Measurements from ENCODE around the gene GNG14. TPM values are rescaled to one million over a fixed set of nuclear protein-coding genes. Genes with fewer than 3 reads are reported as not detected.

Gene GNG14
- total RNA-seq, 1 experiment from 2014 or later: not detected

DNA sequence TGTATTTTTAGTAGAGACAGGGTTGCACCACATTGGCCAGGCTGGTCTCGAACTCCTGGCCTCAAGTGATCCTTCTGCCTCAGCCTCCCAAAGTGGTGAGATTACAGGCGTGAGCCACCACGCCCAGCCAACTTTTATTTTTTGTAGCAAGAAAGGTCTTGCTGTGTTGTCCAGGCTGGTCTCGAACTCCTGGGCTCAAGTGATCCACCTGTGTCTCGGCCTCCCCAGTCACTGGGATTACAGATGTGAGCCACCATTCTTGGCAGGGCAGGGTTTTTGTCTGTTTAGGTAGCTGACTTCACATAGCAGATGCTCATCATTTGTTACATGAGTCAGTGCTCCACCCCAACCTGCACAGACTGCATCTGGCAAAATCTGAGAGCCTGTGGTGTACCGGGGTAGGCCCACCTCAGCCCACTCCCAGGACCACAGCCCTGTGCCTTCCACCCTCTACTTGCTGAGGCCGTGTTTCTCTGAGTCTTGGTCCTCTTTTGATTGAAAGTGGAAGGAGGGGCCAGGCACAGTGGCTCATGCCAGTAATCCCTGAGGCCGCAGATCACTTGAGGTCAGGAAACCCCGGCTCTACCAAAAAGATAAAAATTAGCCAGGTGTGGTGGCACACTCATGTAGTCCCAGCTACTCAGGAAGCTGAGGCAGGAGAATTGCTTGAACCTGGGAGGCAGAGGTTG is 40.1 kb downstream of the GNG14 start:
- CTCF ChIA-PET: interaction anchor here (1.6 kb wide), 1 partner anchor 28 kb away, joined by 3 read pairs; no protein-coding TSS in a partner anchor
- Histone ChIP-seq H3K36me3 (ENCODE audit: control insufficient read depth in 1 of 2, insufficient read depth in 2 of 2, low read length in 2 of 2) (peaks cover 33 to 34% of the 10 kb centered on the region in 2 experiments), H2AFZ (ENCODE audit: low read depth, low read length, poor library complexity, severe bottlenecking) (no peak overlapping the region), H3K4me3 (replicated peaks in 1 of 2; ENCODE audit: low read depth in 1 of 2, low read length in 2 of 2) (no peak overlapping the region), H4K20me1 (ENCODE audit: insufficient read depth) (peaks cover 7% of the 10 kb centered on the region; the same call in 1 of the 2 replicates), H3K9ac (ENCODE audit: low read length) (no peak overlapping the region), H3K27ac (ENCODE audit: low read depth, low read length) (no peak overlapping the region), H3K4me1 (ENCODE audit: control insufficient read depth in 1 of 2, insufficient read depth in 2 of 2, low read length in 2 of 2) (peaks cover 7 to 24% of the 10 kb centered on the region in 2 experiments), H3K79me2 (ENCODE audit: insufficient read depth, low read length) (peaks cover 44% of the 10 kb centered on the region), H3K27me3 (ENCODE audit: insufficient read depth, low read length) (no peaks in the 10 kb centered on the region), H3K4me2 (ENCODE audit: low read length) (no peak overlapping the region), H3K9me3 (ENCODE audit: control insufficient read depth in 1 of 2, insufficient read depth in 1 of 2, low read depth in 1 of 2, low read length in 2 of 2) (no peaks in the 10 kb centered on the region), H3K9me2 (ENCODE audit: insufficient read depth) (no peaks in the 10 kb centered on the region)
- POLR2A ChIA-PET: interaction anchor here (0.7 kb wide), 1 partner anchor 31 kb away, joined by 3 read pairs; no protein-coding TSS in a partner anchor
- no peak for ATAC-seq
- no peak for DNase-seq (ENCODE audit: low read depth, low spot score)
- BruUV-seq (replicated peaks): no TSS peak
- RAD21 ChIA-PET (ENCODE audit: low non-redundant PET in 1 of 2, low total read pairs in 2 of 2, uncharacterized antibody in 2 of 2, unreplicated experiment in 2 of 2): no interaction called here
- TF ChIP-seq JUND (IDR thresholded peaks at IDR 0.05) (no peak), POLR2A (IDR thresholded peaks at IDR 0.05; ENCODE audit: borderline replicate concordance, extremely low read depth, insufficient read depth, insufficient read length) (no peak), SIN3A (IDR thresholded peaks at IDR 0.05; ENCODE audit: low read depth) (no peak), RAD21 (IDR thresholded peaks at IDR 0.05; ENCODE audit: low read depth) (no peak)
- TF ChIP-seq, protein P1, sequence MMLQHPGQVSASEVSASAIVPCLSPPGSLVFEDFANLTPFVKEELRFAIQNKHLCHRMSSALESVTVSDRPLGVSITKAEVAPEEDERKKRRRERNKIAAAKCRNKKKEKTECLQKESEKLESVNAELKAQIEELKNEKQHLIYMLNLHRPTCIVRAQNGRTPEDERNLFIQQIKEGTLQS (IDR thresholded peaks at IDR 0.05): no peak
- TF ChIP-seq, protein P2, sequence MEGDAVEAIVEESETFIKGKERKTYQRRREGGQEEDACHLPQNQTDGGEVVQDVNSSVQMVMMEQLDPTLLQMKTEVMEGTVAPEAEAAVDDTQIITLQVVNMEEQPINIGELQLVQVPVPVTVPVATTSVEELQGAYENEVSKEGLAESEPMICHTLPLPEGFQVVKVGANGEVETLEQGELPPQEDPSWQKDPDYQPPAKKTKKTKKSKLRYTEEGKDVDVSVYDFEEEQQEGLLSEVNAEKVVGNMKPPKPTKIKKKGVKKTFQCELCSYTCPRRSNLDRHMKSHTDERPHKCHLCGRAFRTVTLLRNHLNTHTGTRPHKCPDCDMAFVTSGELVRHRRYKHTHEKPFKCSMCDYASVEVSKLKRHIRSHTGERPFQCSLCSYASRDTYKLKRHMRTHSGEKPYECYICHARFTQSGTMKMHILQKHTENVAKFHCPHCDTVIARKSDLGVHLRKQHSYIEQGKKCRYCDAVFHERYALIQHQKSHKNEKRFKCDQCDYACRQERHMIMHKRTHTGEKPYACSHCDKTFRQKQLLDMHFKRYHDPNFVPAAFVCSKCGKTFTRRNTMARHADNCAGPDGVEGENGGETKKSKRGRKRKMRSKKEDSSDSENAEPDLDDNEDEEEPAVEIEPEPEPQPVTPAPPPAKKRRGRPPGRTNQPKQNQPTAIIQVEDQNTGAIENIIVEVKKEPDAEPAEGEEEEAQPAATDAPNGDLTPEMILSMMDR (IDR thresholded peaks at IDR 0.05 in 2 of 3, conservative IDR thresholded peaks at IDR 0.05 in 1 of 3; ENCODE audit: borderline replicate concordance in 1 of 3, insufficient read depth in 1 of 3, low read depth in 2 of 3, low read length in 2 of 3): no peak
- intact Hi-C loops (cut with micrococcal nuclease): no loop called here

DNA sequence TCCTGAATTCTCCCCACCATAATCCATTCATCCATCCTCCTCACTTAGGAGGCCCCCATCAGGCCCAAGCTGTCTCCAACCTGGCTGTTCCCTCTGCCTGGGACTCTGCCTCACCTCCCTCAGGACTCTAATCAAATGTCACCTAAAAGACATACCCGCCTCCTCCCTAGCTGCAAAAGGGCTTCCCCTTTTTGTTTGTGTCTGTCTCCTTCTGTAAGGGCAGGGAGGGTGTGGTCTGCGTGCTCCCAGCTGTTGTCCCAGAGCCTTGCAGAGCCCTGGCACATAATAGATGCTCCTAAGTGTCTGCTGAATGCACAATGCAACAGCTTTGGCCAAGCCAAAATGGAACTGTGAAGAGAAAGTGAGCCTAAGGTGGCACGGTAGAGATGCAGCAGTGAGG is 42.3 kb downstream of the GNG14 start:
- ChIA-PET CTCF (no interaction called here), RAD21 (ENCODE audit: low non-redundant PET in 1 of 2, low total read pairs in 2 of 2, uncharacterized antibody in 2 of 2, unreplicated experiment in 2 of 2) (no interaction called here), POLR2A (no interaction called here)
- no peak for ATAC-seq
- no peak overlapping the region for H2AFZ ChIP-seq (ENCODE audit: low read depth, low read length, poor library complexity, severe bottlenecking)
- H3K27me3 ChIP-seq (ENCODE audit: insufficient read depth, low read length): no peaks in the 10 kb centered on the region
- no peak overlapping the region for H3K9ac ChIP-seq (ENCODE audit: low read length)
- peaks cover 13% of the 10 kb centered on the region; the same call in 1 of the 2 replicates for H4K20me1 ChIP-seq (ENCODE audit: insufficient read depth)
- intact Hi-C loops (cut with micrococcal nuclease): no loop called here
- no peak overlapping the region for H3K4me2 ChIP-seq (ENCODE audit: low read length)
- TF ChIP-seq CBX3 (IDR thresholded peaks at IDR 0.05; ENCODE audit: low read depth) (no peak), YY1 (IDR thresholded peaks at IDR 0.05; ENCODE audit: extremely low read depth, insufficient replicate concordance, low read depth, low read length) (no peak), ZNF274 (IDR thresholded peaks at IDR 0.05; ENCODE audit: low read depth, low read length) (no peak), EZH2 (IDR thresholded peaks at IDR 0.05) (no peak), ZFX (IDR thresholded peaks at IDR 0.05) (no peak), TCF7L2 (IDR thresholded peaks at IDR 0.05; ENCODE audit: borderline replicate concordance, extremely low read depth, insufficient read depth, insufficient read length) (no peak), ELF1 (IDR thresholded peaks at IDR 0.05; ENCODE audit: borderline replicate concordance, low read depth) (no peak)
- TF ChIP-seq, protein P3, sequence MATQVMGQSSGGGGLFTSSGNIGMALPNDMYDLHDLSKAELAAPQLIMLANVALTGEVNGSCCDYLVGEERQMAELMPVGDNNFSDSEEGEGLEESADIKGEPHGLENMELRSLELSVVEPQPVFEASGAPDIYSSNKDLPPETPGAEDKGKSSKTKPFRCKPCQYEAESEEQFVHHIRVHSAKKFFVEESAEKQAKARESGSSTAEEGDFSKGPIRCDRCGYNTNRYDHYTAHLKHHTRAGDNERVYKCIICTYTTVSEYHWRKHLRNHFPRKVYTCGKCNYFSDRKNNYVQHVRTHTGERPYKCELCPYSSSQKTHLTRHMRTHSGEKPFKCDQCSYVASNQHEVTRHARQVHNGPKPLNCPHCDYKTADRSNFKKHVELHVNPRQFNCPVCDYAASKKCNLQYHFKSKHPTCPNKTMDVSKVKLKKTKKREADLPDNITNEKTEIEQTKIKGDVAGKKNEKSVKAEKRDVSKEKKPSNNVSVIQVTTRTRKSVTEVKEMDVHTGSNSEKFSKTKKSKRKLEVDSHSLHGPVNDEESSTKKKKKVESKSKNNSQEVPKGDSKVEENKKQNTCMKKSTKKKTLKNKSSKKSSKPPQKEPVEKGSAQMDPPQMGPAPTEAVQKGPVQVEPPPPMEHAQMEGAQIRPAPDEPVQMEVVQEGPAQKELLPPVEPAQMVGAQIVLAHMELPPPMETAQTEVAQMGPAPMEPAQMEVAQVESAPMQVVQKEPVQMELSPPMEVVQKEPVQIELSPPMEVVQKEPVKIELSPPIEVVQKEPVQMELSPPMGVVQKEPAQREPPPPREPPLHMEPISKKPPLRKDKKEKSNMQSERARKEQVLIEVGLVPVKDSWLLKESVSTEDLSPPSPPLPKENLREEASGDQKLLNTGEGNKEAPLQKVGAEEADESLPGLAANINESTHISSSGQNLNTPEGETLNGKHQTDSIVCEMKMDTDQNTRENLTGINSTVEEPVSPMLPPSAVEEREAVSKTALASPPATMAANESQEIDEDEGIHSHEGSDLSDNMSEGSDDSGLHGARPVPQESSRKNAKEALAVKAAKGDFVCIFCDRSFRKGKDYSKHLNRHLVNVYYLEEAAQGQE (IDR thresholded peaks at IDR 0.05; ENCODE audit: low read depth): no peak
- TF ChIP-seq, protein P1 (IDR thresholded peaks at IDR 0.05): no peak
- H3K27ac ChIP-seq (ENCODE audit: low read depth, low read length): no peak overlapping the region
- peaks cover 51% of the 10 kb centered on the region for H3K79me2 ChIP-seq (ENCODE audit: insufficient read depth, low read length)
- H3K4me3 ChIP-seq (replicated peaks in 1 of 2; ENCODE audit: low read depth in 1 of 2, low read length in 2 of 2): no peak overlapping the region
- peaks cover 33 to 34% of the 10 kb centered on the region in 2 experiments for H3K36me3 ChIP-seq (ENCODE audit: control insufficient read depth in 1 of 2, insufficient read depth in 2 of 2, low read length in 2 of 2)
- no peaks in the 10 kb centered on the region for H3K9me2 ChIP-seq (ENCODE audit: insufficient read depth)
- H3K9me3 ChIP-seq (ENCODE audit: control insufficient read depth in 1 of 2, insufficient read depth in 1 of 2, low read depth in 1 of 2, low read length in 2 of 2): no peaks in the 10 kb centered on the region
- BruUV-seq (replicated peaks): no TSS peak
- H3K4me1 ChIP-seq (ENCODE audit: control insufficient read depth in 1 of 2, insufficient read depth in 2 of 2, low read length in 2 of 2): peaks cover 12 to 21% of the 10 kb centered on the region in 2 experiments
- no peak for DNase-seq (ENCODE audit: low read depth, low spot score)
